Right kidney (tissue), 9 donors: ENCODE data around the gene DUSP23.

Experiments
- DNase-seq: peaks from one replicate; pipeline ENCODE4 v3.0.0-alpha.2; 2016
- long read RNA-seq, 8 donors: transcript quantifications; one replicate each; lab custom pipeline, GENCODE V29; 2026

The DUSP23 gene
- long read RNA-seq, donor 1, transcript DUSP23-201 (2 exons, 756 nt), result major isoform, 39 of 54 reads
- long read RNA-seq, donor 1, transcript DUSP23-202 (3 exons, 694 nt), result minor isoform, 15 of 54 reads
- long read RNA-seq, donor 1, partial matches to known transcripts, result 0 of 54 reads
- long read RNA-seq, donor 1, other reads (novel, unspliced or antisense), result 0 of 54 reads
- long read RNA-seq, donor 2, transcript DUSP23-202 (3 exons, 694 nt), result minor isoform, 16 of 39 reads
- long read RNA-seq, donor 2, transcript DUSP23-201 (2 exons, 756 nt), result major isoform, 23 of 39 reads
- long read RNA-seq, donor 2, partial matches to known transcripts, result 0 of 39 reads
- long read RNA-seq, donor 2, other reads (novel, unspliced or antisense), result 0 of 39 reads
- long read RNA-seq, donor 3, transcript DUSP23-201 (2 exons, 756 nt), result major isoform, 12 of 16 reads
- long read RNA-seq, donor 3, partial matches to known transcripts, result 0 of 16 reads
- long read RNA-seq, donor 3, other reads (novel, unspliced or antisense), result 0 of 16 reads
- long read RNA-seq, donor 4, transcript DUSP23-201 (2 exons, 756 nt), result major isoform, 16 of 28 reads
- long read RNA-seq, donor 4, transcript DUSP23-202 (3 exons, 694 nt), result minor isoform, 12 of 28 reads
- long read RNA-seq, donor 4, partial matches to known transcripts, result 0 of 28 reads
- long read RNA-seq, donor 4, other reads (novel, unspliced or antisense), result 0 of 28 reads
- long read RNA-seq, donor 5, transcript DUSP23-202 (3 exons, 694 nt), result minor isoform, 12 of 37 reads
- long read RNA-seq, donor 5, transcript DUSP23-201 (2 exons, 756 nt), result major isoform, 24 of 37 reads
- long read RNA-seq, donor 5, partial matches to known transcripts, result 0 of 37 reads
- long read RNA-seq, donor 5, other reads (novel, unspliced or antisense), result 0 of 37 reads
- long read RNA-seq, donor 6, transcript DUSP23-201 (2 exons, 756 nt), result major isoform, 32 of 61 reads
- long read RNA-seq, donor 6, transcript DUSP23-202 (3 exons, 694 nt), result minor isoform, 21 of 61 reads
- long read RNA-seq, donor 6, partial matches to known transcripts, result 7 of 61 reads
- long read RNA-seq, donor 6, other reads (novel, unspliced or antisense), result 0 of 61 reads
- long read RNA-seq, donor 7, transcript DUSP23-201 (2 exons, 756 nt), result major isoform, 32 of 65 reads
- long read RNA-seq, donor 7, transcript DUSP23-202 (3 exons, 694 nt), result major isoform, 32 of 65 reads
- long read RNA-seq, donor 7, partial matches to known transcripts, result 0 of 65 reads
- long read RNA-seq, donor 7, other reads (novel, unspliced or antisense), result 0 of 65 reads
- long read RNA-seq, donor 8, transcript DUSP23-202 (3 exons, 694 nt), result minor isoform, 6 of 36 reads
- long read RNA-seq, donor 8, transcript DUSP23-201 (2 exons, 756 nt), result major isoform, 28 of 36 reads
- long read RNA-seq, donor 8, partial matches to known transcripts, result 0 of 36 reads
- long read RNA-seq, donor 8, other reads (novel, unspliced or antisense), result 0 of 36 reads

GRCh38 chr1:159780583-159781582, at the start of gene DUSP23:
Gene DUSP23 (plus strand): TSS chr1:159780962. CDS start chr1:159781101, 139 bp downstream.
- peak; percentile 91 for DNase-seq

- no peak for DNase-seq
These were observed 43.4 kb upstream of the DUSP23 start for GRCh38 chr1:159737238-159737916.

- no peak for DNase-seq
These were observed 36.9 kb upstream of the DUSP23 start for GRCh38 chr1:159743651-159744410.

GRCh38 chr1:159746666-159747065, 34.1 kb upstream of the DUSP23 start:
- DNase-seq, result no peak

GRCh38 chr1:159748370-159748769, 32.4 kb upstream of the DUSP23 start:
- no peak for DNase-seq

GRCh38 chr1:159749630-159750029, 31.1 kb upstream of the DUSP23 start:
- DNase-seq, result no peak

GRCh38 chr1:159750621-159751020, 30.1 kb upstream of the DUSP23 start:
- DNase-seq, result no peak

- DNase-seq, result no peak
These were observed 29.7 kb upstream of the DUSP23 start for GRCh38 chr1:159751031-159751430.

- no peak for DNase-seq
These were observed 28.6 kb upstream of the DUSP23 start for GRCh38 chr1:159752135-159752580.

GRCh38 chr1:159753386-159753785, 27.4 kb upstream of the DUSP23 start:
- DNase-seq, result no peak

GRCh38 chr1:159755451-159756007, 25.2 kb upstream of the DUSP23 start:
- DNase-seq, result no peak

GRCh38 chr1:159756397-159756796, 24.4 kb upstream of the DUSP23 start:
- DNase-seq, result no peak

GRCh38 chr1:159763686-159764085, 17.1 kb upstream of the DUSP23 start:
- DNase-seq, result no peak

GRCh38 chr1:159765806-159766205, 15.0 kb upstream of the DUSP23 start:
- DNase-seq, result no peak

- DNase-seq, result no peak
These were observed 9.5 kb upstream of the DUSP23 start for GRCh38 chr1:159771127-159771895.

- no peak for DNase-seq
These were observed 6.3 kb upstream of the DUSP23 start for GRCh38 chr1:159774465-159774864.

- DNase-seq, result no peak
These were observed 5.0 kb upstream of the DUSP23 start for GRCh38 chr1:159775716-159776115.

- DNase-seq, result no peak
These were observed 2.5 kb upstream of the DUSP23 start for GRCh38 chr1:159778266-159778665.
